K562 (cell line): ENCODE measurements around the gene PPDPF. TPM values are rescaled to one million over a fixed set of nuclear protein-coding genes. Genes with fewer than 3 reads are reported as not detected.

ENCODE experiments used
- MTF1 ChIP-seq: fragments of 250-450 bp; sonication (Bioruptor Pico); IDR thresholded peaks from 2 replicates; pipeline ENCODE4 v1.9.0; 2021; ENCODE audit warnings: moderate library complexity, mild to moderate bottlenecking, inconsistent platforms, borderline replicate concordance
- POLR3A ChIP-seq: IDR thresholded peaks from 2 replicates; pipeline ENCODE4 v1.6.1; 2011; ENCODE audit warnings: borderline replicate concordance, mild to moderate bottlenecking, moderate library complexity; ENCODE audit not compliant: insufficient read length, insufficient read depth; ENCODE audit errors: extremely low read depth
- ZNF407 ChIP-seq: fragments of 450-650 bp; IDR thresholded peaks from 2 replicates; pipeline ENCODE4 v1.6.1; 2016; ENCODE audit warnings: low read depth
- polyA plus RNA-seq, 8 experiments: library from polyadenylated mRNA; depleted of rRNA in 4 of 8; stranded (reverse) in 5 of 8; unstranded in 3 of 8; fragments of >200 nt; fragmentation: Nextera tagmentation in 2 of 8; fragmentation: Illumina TruSeq in 1 of 8; extraction: Ambion mirVana in 2 of 8; extraction: Trizol in 1 of 8; gene quantifications; 2 replicates each; pipeline versions ENCODE4 v1.2.1 to v1.2.3, GENCODE V29; 2011 to 2014; ENCODE audit warnings: inconsistent platforms in 1 of 8, missing spikeins in 1 of 8
- total RNA-seq, 7 experiments: library from RNA; depleted of rRNA in 6 of 7; stranded (reverse); fragments of >200 nt in 6 of 7; fragmentation: Illumina TruSeq in 2 of 7; extraction: Trizol in 2 of 7; gene quantifications; 2 replicates each; pipeline versions ENCODE4 v1.2.1 to v1.2.3, GENCODE V29; 2011 to 2021; ENCODE audit warnings: low replicate concordance in 1 of 7

Gene PPDPF
- total and polyA plus RNA-seq, 9 of the 15 experiments (the other 6 are each of a cell fraction or from before 2014, with no cell fraction given) = 0.77 to 233 (median 10.5) TPM

DNA sequence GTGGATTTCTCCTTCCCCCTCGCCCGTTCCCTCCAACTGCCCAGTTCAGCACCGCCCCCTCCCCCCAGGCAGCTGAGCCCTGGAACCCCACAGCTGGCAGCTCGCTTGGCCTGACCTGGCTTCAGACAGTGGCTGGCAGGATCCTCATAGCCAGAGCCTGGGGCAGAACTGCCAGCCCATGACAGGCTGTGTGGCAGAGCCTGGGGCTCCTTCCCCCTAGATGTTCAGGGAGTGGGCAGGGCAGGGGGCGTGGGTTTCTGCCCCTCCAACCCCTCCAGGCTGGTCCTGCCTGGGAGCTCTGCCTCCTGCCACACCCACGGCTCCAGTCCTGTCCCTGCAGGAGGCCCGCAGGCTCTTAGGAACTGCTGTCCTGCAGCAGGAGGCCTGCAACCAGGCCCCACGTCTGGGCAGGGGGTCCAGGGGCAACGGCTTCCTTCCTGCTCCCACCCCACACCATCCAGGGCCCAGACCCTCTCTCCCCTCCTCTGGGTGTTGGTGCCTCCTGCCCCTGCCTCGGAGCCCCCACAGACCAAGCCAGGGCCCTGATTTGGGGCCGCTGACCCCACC lies 38.5 kb upstream of the PPDPF start (continued):
- TF ChIP-seq ZNF407 (no peak), POLR3A (no peak), MTF1 (CRISPR knock-in tag) (no peak)
